GM18858 (cell line): ENCODE measurements around the gene ERMP1.
"Not testable (repeated sequence)": the region's sequence is repeated elsewhere in the genome, so short reads cannot be mapped to it uniquely, and the experiment has no call there.

ENCODE experiments used
- ATAC-seq: cut with Tn5 transposase; IDR thresholded peaks from one replicate; pipeline ENCODE4 v1.9.1; 2021; ENCODE audit not compliant: unreplicated experiment

Gene ERMP1

GRCh38 chr9:5825223-5825622, 7.7 kb downstream of the ERMP1 start:
- no peak for ATAC-seq

GRCh38 chr9:5820425-5820824, 12.5 kb downstream of the ERMP1 start:
- ATAC-seq: no peak

GRCh38 chr9:5819174-5819573, 13.7 kb downstream of the ERMP1 start:
- ATAC-seq: no peak

GRCh38 chr9:5818424-5819142, 14.3 kb downstream of the ERMP1 start:
- no peak for ATAC-seq

GRCh38 chr9:5817862-5818261, 15.1 kb downstream of the ERMP1 start:
- no peak for ATAC-seq

- no peak for ATAC-seq
These were observed 17.5 kb downstream of the ERMP1 start for GRCh38 chr9:5815461-5815860.

GRCh38 chr9:5813824-5814223, 19.1 kb downstream of the ERMP1 start:
- ATAC-seq: no peak

- ATAC-seq: no peak
These were observed 21.2 kb downstream of the ERMP1 start for GRCh38 chr9:5811751-5812150.

GRCh38 chr9:5805478-5805877, 27.4 kb downstream of the ERMP1 start:
- ATAC-seq: no peak

GRCh38 chr9:5801739-5802113, 31.2 kb downstream of the ERMP1 start:
- ATAC-seq: no peak

- ATAC-seq: no peak
These were observed 31.8 kb downstream of the ERMP1 start for GRCh38 chr9:5800969-5801738.

- not testable (repeated sequence) for ATAC-seq
These were observed 32.5 kb downstream of the ERMP1 start for GRCh38 chr9:5800378-5800777.

GRCh38 chr9:5799314-5799713, 33.6 kb downstream of the ERMP1 start:
- no peak for ATAC-seq

- ATAC-seq: no peak
These were observed 34.3 kb downstream of the ERMP1 start for GRCh38 chr9:5798581-5798980.

- ATAC-seq: no peak
These were observed 36.6 kb downstream of the ERMP1 start for GRCh38 chr9:5796298-5796697.

GRCh38 chr9:5793812-5794211, 39.1 kb downstream of the ERMP1 start:
- no peak for ATAC-seq

GRCh38 chr9:5791870-5792269, 41.0 kb downstream of the ERMP1 start:
- ATAC-seq: no peak

- ATAC-seq: no peak
These were observed 42.0 kb downstream of the ERMP1 start for GRCh38 chr9:5790923-5791322.

GRCh38 chr9:5789489-5789888, 43.4 kb downstream of the ERMP1 start:
- no peak for ATAC-seq

- ATAC-seq: no peak
These were observed 45.1 kb downstream of the ERMP1 start for GRCh38 chr9:5787759-5788302.

GRCh38 chr9:5787220-5787619, 45.7 kb downstream of the ERMP1 start:
- no peak for ATAC-seq
